ENCODE data around the gene THBS3.
"Not testable (repeated sequence)": the region's sequence is repeated elsewhere in the genome, so short reads cannot be mapped to it uniquely, and the experiment has no call there.

The THBS3 gene

DNA sequence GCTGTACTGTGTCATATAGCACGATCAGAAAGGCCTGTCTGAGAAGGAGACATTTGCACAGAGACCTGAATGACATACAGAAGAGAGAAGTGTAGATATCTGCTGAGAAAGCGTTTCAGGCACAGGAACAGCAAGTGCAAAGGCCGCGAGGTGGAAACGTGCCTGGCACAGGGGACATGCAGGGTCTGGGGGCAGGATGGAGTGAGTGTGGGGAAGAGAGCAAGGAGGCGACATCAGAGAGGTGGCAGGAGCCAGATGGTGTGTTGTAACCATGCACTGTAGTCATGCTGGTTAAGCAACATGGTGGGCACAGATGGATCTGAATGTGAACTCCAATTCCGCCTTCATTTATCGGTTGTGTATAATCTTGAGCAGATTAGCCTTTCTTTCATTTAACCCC, 47.6 kb downstream of the THBS3 start:
- TF ChIP-seq CTCF (IDR thresholded peaks at IDR 0.05; ENCODE audit: extremely low read depth, missing control alignments), result no peak

DNA sequence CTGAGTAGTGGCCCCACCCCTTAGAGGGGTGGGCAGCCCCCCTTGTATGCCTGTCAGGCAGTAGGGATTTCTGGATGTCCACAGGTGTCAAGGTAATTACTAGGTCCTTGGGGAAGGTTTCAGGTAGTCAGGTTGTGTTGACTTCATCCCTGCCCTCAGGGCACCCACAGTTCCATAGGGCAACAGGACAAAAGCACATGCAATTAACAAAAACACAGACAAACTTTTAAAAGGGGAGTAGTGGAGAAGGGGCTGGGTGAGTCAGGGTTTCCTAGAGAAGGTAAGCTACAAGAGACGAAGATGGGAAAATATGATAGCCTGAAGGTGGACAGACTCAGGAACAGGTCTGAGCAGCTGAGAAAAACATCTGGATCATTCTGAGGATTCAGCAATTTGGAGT, 48.7 kb downstream of the THBS3 start:
- TF ChIP-seq CTCF (IDR thresholded peaks at IDR 0.05; ENCODE audit: extremely low read depth, missing control alignments), result no peak
- DNase-seq (ENCODE audit: low spot score), result no peak

More for the DNA sequence above, 47.6 kb downstream of the THBS3 start:
- no peak for DNase-seq (ENCODE audit: low spot score)

DNA sequence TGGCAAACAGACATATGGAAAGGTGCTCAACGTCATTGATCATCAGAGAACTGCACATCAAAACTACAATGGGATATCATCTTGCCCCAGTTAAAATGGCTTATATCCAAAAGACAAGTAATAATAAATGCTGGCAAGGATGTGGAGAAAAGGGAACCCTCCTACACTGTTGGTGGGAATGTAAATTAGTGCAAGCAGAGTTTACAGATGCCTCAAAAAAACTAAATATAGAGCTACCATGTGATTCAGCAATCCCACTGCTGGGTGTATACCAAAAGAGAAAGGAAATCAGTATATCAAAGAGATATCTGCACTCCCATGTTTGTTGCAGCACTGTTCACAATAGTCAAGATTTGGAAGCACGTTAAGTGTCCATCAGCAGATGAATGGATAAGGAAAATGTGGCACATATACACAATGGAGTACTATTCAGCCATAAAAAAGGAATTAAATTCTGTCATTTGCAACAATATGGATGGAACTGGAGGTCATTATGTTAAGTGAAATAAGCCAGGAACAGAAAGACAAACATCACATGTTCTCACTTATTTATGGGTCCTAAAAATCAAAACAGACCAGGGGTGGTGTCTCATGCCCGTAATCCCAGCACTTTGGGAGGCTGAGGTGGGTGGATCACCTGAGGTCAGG, 51.6 kb downstream of the THBS3 start:
- not testable (repeated sequence) for DNase-seq (ENCODE audit: low spot score)

All from GM20000 (cell line).